ENCODE results near the gene ROR2.

- TF ChIP-seq, protein P1, sequence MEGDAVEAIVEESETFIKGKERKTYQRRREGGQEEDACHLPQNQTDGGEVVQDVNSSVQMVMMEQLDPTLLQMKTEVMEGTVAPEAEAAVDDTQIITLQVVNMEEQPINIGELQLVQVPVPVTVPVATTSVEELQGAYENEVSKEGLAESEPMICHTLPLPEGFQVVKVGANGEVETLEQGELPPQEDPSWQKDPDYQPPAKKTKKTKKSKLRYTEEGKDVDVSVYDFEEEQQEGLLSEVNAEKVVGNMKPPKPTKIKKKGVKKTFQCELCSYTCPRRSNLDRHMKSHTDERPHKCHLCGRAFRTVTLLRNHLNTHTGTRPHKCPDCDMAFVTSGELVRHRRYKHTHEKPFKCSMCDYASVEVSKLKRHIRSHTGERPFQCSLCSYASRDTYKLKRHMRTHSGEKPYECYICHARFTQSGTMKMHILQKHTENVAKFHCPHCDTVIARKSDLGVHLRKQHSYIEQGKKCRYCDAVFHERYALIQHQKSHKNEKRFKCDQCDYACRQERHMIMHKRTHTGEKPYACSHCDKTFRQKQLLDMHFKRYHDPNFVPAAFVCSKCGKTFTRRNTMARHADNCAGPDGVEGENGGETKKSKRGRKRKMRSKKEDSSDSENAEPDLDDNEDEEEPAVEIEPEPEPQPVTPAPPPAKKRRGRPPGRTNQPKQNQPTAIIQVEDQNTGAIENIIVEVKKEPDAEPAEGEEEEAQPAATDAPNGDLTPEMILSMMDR (IDR thresholded peaks at IDR 0.05): no peak
- TF ChIP-seq POLR2A (IDR thresholded peaks at IDR 0.05): no peak
Measured at GRCh38 chr9:91572044-91572443, 378.0 kb downstream of the ROR2 start.

All from Peyer's patch (tissue), 4 donors.